HG02623 (cell line): ENCODE results near the gene MEP1B.
"Not testable (repeated sequence)": the region's sequence is repeated elsewhere in the genome, so short reads cannot be mapped to it uniquely, and the experiment has no call there.

ENCODE experiments used
- ATAC-seq: cut with Tn5 transposase; IDR thresholded peaks from one replicate; pipeline ENCODE4 v1.9.1; 2021; ENCODE audit warnings: moderate library complexity; ENCODE audit not compliant: unreplicated experiment

MEP1B gene

DNA sequence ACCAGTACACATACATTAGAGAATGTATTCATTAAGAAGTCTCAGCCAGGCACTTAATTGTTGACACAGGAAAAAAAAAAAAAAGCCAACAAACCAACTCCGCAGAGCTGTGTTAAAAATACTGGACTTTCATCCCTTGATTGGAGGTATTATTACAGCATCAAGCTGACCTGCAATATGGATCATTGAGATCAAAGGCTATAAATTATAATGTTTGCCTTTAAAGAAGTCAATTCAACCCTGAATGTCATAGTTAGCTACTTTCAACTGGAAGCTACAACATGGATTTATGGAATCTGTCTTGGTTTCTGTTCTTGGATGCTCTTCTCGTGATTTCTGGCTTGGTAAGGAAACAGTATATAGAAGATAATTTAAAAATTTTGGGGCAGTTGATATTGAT is at the start of gene MEP1B:
Gene MEP1B, plus strand, starts transcription at position 250 of the 400 bp plus-strand sequence. Its CDS starts 32 bp downstream, at position 282.
- no peak for ATAC-seq

DNA sequence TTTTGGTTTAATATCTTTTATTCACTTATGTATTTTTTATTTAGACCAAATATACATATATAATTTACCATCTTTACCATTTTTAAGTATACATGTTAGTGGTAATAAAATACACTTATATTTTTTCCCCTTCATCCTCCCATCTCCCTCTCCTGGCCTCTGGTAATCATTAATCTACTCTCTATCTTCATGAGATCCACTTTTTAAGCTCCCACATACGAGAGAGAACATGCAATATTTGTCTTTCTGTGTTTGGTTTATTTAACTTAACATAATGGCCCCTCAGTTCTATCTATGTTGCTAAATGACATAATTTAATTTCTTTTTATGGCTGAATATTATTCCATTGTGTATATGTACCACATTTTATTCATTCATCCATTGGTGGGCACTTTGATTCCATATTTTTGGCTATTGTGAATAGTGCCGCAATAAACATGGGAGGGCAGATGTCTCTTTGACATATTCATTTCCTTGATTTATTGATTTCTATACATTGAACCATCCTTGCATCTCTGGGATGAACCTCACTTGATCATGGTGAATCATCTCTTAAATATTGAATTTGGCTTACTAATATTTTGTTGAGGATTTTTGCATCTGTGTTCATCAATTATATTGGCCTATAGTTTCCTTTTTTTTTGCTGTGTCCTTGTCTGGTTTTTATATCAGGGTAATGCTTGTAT is 41.5 kb upstream of the MEP1B start:
- no peak for ATAC-seq

DNA sequence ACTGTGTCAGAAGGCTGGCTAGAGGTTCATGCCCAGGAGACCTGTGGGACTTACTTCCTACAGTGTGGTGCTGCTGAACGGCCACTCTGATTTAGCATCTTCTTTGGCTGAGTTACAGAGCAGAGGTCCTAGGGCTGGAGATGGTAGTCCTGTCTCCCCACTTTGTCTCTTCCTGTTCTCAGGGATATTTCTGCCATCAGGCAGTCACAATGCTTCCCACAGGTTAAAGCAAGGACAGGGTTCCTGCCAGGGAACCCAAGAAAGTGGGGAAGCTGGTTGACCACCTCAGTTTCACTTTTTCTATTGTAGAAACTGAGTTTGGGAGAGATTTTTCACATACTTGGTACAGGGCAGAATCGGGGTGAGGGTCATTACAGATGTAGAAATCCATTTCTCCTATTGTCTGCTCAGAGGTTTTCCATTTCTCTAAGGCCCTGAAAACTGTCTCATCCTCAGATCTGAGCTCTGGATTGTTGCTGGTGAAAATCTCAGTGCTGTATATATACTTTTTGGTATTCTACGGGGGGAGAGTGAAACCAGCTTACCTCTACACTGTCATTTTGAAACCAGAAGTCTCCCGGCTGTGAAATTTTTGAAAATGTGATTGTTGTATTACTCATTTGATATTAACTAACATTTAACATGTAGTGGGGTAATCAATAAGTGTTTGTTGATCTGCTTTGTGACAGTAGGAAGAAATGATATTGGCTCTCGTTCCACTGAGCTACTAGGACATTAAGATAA is 37.0 kb upstream of the MEP1B start:
- peak; percentile 82 for ATAC-seq

DNA sequence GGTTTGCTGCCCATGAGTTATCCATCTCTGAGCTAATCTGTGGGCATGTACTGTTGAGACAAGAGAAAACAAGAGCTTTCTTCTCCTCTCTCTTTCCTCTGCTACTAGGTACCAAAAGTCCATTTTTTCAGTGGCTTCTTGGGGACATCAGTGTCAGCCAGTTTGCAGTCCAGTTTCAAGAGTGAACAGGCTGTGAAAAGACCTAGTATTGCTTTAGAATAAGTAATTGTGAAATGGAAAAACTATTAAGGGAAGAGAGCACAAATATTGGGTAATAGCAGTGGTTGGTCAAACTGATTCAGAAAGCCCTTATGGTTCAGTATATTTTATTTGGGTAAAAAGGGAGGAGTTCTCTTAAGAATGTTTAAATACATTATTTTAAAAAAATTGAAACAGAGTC is 33.0 kb upstream of the MEP1B start:
- ATAC-seq = no peak

DNA sequence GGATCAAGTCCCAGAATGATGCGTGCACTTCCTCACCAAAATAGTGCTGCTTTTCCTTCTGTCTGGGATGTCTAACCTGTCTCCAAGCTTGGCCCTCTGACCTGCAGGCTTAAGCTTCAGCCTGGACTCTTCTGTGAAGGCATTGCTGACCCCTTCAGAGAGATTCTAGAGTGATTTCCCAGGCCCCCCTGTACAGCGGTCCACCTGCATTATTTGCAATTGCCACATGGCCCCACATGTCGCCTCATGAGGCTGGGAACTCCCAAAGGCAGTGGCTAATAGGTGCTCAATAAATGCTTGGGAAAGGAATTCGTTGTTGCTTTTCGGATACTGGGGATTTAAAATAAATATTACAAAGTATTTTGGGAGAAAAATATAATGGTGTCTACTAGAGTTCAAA is 32.3 kb upstream of the MEP1B start:
- no peak for ATAC-seq

DNA sequence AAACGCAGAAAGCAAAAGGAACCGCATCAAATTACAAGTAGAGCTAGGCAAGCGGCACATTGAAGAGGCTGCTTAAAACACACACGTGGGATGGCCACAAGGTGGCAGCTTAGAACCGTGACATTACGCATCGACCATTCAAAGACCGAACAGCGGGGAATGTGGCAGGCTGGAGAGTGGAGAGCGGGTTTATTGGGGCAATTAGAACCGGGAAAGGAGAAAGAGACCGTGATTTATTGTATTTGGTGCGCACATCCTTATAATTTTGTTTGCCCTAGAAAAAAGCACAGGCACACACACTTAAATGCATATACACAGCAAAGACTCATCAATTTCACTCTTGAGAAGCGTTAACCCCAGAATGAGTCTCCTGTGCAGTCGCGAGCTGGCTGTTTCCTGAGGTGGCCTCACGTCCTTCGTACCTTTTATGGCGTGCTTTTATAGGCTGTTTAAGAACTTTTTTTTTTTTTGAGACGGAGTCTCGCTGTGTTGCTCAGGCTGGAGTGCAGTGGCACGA is 31.7 kb upstream of the MEP1B start:
- ATAC-seq = peak; percentile 94

DNA sequence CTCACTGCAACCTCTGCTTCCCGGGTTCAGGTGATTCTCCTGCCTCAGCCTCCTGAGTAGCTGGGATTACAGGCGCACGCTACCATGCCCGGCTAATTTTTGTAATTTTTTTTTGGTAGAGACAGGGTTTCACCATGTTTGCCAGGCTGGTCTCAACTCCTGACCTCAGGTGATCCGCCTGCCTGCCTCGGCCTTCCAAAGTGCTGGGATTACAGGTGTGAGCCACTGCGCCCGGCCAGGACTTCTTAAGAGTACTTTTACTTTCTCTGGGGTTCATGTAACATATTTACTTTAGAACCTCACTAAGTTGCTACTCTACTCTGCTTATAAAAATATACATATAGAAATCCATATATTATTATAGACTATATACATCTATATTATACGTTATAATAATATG is 31.2 kb upstream of the MEP1B start:
- ATAC-seq = not testable (repeated sequence)

DNA sequence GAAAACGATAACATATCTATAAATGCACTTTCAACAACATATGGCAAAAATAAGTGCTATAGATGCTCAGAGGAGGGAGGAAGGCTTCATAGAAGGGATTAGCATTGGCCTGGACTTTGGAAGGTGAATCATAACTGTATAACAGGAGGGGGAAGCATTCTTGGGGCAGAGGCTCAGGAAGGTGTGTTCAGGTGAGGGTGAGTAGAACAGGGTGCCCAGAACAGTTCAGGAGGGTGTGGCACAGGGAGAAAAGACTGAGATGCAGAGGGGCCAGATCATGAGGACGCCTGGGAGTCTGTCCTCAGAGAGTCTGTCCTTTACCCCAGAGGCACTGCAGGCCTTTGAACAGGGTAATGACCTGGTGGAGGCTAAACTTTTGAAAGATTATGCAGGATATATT is 29.3 kb upstream of the MEP1B start:
- ATAC-seq = no peak

DNA sequence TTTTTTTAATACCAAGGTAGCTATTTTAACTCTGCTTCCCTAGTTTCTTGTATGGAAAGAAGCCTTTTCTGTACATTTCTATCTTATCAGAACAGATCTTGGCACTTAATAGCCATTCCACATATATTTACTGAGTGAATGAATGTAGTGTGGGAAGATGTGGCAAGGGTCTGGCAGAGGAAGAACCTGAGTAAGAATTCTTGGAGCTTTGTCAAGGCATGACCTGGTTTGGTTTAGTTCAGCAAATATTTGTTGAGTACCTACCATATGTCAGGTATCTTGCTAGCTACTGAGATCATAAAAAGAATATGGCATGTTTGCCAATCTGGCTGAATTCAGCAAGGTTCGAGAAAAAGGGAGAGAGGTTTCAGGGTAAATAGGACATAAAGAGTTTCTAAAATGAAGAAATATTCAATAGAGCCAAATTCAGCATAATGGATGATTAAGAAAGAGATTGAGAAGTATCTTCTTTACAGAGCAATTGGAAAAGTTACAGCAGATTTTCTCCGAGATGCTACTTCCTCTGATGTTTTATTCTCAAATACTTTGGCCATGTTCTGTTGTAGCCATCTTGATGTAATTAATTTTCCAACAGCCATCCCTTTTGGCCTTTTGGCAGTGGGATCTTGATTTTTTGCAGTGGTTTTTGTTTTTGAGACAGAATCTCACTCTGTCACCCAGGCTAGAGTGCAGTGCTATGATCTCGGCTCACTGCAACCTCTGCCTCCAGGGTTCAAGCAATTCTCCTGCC is 21.7 kb upstream of the MEP1B start:
- no peak for ATAC-seq

DNA sequence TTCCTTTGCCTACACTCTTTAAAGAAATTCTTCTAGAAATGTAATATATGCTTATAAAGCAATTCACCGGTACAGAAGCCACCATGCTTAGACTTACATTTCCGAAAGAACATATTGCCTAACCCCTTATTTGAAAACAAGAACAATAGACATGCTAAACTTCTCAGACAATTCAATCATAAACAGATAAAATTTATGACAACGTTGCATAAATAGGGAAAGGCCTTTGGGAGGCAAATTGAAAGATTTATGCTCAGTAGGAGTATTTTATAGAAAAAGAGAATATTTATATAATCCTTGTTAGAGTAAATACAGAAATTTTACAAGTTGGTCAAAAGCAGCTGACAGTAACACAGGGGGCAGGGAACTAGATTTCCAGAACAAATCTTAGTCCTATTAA is 16.2 kb upstream of the MEP1B start:
- ATAC-seq = no peak

DNA sequence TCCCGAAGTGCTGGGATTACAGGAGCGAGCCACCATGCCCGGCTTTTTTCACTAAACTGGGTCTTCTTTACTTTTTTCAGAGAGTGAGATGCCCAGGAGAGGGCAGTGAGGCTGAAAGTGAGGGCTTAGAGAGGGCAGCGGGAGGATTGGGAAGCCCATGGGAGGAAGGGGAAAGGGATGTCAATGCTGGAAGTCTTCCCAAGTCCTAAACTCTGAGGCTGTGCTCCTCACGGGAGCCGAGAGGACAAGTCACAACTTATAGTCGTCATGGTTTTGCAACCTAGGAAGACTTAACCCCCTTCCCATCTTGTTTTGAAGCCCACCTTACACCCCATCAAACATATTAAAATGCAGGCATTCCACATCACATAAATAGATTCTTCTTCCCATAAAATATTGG is 15.1 kb upstream of the MEP1B start:
- ATAC-seq = no peak

DNA sequence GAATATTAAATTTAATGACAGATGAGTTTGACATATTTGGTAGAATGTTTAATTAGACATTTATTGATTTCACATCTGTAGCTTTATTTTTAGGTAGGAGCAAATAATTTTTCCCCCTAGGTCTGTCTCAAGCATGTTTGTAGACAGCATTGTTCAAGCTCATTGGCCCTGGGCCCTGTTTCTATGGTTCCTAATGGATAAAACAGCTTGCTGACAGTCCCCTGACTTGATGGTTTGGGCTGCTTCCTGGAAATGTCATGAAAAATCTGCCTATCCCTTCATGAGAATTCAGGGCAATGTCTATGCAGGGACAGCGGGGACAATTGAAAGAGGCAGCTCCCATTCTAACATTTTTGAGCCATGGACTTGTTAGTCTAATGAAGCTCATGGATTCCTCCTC is 14.6 kb upstream of the MEP1B start:
- no peak for ATAC-seq

DNA sequence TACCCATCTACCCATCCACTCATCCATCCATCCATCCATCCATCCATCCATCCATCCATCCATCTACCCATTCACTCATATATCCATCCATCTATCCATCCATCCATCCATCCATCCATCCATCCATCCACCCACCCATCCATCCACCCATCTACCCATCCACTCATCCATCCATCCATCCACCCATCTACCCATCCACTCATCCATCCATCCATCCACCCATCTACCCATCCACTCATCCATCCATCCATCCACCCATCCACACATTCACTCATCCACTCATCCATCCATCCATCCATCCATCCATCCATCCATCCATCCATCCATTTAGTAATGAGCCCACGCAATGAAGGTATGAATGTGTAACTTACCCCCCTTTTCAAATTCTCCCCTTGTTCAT is 13.1 kb upstream of the MEP1B start:
- ATAC-seq = not testable (repeated sequence)

DNA sequence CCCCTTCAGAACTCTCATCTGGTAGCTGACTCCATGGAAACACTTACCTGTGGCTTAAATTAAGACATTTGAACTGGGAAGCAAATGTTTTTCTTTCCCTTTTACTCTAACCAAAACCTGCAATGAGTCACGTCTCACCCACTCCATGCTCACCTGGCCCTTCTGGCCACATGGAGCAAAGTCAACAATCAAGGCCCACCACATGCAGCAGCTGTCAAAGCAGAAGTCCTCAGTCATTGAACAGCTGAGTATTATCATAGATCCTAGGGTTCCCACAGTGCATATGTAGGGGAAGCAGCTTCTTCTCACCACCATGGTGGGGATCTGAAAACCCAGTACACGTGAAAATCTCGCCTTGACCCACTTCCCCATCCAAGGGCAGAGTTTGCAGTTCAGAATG is 12.3 kb upstream of the MEP1B start:
- ATAC-seq = no peak

DNA sequence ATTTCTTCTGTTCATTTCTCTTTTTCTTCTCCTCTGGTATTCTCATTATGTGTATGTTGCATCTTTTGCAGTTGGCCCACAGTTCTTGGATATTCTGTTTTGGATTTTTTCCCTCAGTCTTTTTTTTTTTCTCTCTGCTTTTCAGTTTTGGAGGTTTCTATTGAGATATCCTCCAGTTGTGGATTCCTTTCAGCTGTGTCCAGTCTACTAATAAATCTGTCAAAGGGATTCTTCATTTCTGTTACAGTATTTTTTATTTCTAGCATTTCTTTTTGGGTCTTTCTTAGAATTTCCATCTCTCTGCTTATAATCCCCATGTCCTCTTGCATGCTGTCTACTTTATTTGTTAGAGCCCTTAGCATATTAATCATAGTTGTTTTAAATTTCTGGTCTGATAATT is 6.3 kb upstream of the MEP1B start:
- ATAC-seq = no peak

DNA sequence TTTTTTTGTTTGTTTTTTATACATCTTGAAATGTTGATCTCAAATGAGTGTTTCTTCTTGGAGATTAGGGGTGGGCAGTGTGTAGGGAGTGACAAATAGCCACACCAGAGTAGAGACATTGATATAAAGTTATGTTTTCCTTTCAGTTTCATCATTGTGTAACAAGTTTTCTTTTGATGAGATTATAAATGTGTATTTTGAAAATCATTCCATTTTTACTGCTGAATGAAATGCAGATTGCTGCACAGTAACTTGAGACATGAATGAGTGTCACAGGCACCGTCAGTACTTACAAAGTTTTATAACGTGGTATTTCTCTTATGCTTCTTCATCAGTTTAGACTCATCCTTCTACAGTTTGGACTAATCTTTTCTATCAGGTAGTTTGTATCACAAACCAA is 370 bp downstream of the MEP1B start:
- ATAC-seq = no peak

DNA sequence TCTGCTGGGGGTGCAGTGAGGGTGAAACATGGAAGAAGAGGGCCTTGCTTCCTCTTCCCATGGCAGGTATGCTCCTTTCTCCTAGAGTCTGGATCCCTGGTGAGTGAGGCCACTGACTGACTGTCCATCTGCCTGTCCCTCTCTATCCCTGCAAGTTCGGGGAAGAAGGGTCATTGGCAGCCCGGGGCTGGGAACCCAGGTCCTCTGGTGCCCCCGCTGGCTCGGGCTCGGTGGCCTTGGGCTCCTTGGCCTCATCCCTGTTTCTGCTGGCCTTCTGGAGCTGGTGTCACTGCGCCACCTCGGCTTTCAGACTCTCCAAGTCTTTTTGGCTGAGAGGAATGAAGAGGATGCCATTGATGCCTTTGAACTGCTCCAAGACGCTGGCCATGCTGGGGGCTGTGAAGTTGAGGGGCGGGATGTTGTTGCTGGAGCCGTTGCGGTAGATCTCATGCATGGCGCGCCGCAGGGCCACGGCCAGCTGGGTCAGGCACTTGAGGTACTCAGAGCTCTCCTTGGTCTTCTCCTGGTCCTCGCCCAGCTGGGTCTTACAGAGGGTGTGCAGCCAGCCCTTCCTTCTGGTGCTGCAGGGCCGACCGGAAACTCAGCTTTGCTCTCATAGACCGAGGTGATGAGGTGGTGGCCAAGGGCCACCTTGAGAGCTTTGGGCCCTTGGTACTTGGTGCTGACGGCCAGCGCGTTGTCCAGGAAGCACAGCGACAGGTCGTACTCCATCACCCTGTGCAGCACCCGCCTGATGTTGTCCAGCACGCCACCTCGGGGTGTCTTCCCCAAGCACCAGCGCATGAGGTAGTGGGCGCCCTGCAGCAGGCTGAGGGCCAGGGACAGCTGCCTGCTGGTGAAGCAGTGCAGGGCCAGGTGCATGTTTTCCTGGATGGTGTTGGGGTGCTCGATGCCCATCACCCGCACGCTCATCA is 6.3 kb downstream of the MEP1B start:
- ATAC-seq = no peak

DNA sequence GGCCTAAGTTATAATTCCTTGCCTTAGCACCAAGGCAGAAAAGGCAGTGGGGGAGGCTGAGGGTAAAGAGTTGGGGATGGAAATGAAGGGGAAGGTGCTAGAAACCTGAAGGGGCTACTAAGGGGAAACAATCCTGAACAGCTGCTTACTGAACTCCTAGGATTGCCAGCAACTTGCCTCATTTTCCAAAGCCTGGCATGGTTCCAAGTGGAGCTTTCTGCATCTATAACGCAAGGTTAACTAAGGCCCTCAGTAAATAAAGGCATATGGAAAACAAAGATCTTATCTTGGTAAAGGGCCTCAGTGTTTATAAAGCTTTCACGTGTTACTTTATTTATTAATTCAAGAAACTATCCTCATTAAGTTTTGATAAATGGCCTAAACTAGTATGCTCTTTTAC is 10.9 kb downstream of the MEP1B start:
- ATAC-seq = no peak

DNA sequence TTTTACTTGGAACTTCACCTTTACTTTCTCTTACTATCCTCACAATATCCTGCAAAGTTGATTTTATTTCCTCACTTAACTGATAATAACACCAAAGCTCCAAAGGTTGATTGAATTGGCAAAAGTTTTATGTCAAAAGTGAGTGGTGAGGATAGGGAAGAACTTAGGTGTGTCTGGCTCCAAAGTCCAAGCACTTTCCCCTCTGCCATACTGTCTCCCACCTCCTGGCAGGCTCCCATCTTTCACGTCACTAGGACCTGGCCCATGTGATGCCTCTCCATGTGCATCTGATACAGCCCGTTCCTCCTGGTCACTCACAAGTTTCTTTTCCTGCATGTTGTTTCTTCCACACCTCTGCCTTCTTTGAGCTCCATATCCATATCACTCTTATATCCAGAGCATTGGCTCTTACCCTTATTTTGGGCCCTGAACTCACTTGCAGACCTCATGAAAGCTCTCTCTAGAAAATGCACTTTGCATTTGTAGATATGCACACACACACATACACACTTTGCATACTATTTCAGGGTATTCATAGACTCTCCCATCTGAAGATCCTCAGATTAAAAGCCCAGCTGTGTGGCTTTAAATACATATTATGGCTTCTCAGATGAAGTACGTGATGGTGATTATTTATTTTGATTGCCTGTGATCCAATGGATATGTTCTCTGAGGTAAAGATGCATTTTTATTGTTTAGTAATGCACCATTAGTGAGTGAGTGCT is 12.3 kb downstream of the MEP1B start:
- ATAC-seq = no peak

DNA sequence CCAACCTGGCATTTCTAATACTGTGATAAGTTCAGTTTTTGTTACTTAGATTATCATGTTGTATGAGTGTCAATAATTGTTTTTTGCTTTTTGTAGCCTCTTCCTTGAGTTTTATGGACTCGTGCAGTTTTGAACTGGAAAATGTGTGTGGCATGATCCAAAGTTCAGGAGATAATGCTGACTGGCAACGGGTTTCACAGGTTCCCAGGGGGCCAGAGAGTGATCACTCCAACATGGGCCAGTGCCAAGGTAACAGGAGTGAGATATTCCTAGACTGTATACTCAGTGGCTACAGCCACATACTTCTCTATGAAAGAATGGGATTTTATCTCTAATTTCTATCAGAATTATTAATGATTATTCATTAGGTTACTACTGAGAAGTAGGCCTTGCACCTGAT is 18.2 kb downstream of the MEP1B start:
- no peak for ATAC-seq
